ENCODE data around the gene DHRS7. TPM values are rescaled to one million over a fixed set of nuclear protein-coding genes. Genes with fewer than 3 reads are reported as not detected.

The DHRS7 gene
- total and polyA plus RNA-seq, 2 experiments from 2014 or later = 55.0 to 88.9 TPM

GRCh38 chr14:60212503-60213371 is 47.5 kb upstream of the DHRS7 start:
- H3K9me2 ChIP-seq (ENCODE audit: insufficient read depth) = no peaks in the 10 kb centered on the region
- DNase-seq = no peak
- H3K79me2 ChIP-seq (ENCODE audit: insufficient read depth) = no peaks in the 10 kb centered on the region
- no peak overlapping the region for H3K4me2 ChIP-seq (ENCODE audit: unreplicated experiment)
- no peak overlapping the region for H3K27ac ChIP-seq
- H2AFZ ChIP-seq = no peak overlapping the region
- WGBS, 2 experiments (ENCODE audit: low coverage in 1 of 2, low lambda C conversion rate in 2 of 2, missing lambda C conversion rate in 2 of 2) = 38 to 45% methylated on average over 5 of the region's 5 CpGs
- H3K9ac ChIP-seq = no peak overlapping the region
- no peaks in the 10 kb centered on the region for H3K4me1 ChIP-seq (ENCODE audit: insufficient read depth)
- 0 out of 2 replicates have a peak, but pooled peaks cover 3% of the 10 kb centered on the region for H3K27me3 ChIP-seq (replicated peaks; ENCODE audit: insufficient read depth)
- H3K9me3 ChIP-seq (ENCODE audit: low read depth) = no peaks in the 10 kb centered on the region
- H3K36me3 ChIP-seq (ENCODE audit: low read depth) = no peaks in the 10 kb centered on the region
- H3F3A ChIP-seq (ENCODE audit: insufficient read depth) = no peaks in the 10 kb centered on the region
- no peak overlapping the region for H3K4me3 ChIP-seq
- in situ Hi-C loops (cut with MboI) = no loop called here
- TF ChIP-seq EZH2 (IDR thresholded peaks at IDR 0.05; ENCODE audit: insufficient read depth, poor library complexity, severe bottlenecking) = no peak
- TF ChIP-seq EZH2phosphoT487 (IDR thresholded peaks at IDR 0.05; ENCODE audit: insufficient read depth, low read depth) = no peak
- H4K20me1 ChIP-seq (ENCODE audit: insufficient read depth) = no peaks in the 10 kb centered on the region

GRCh38 chr14:60211153-60211552 is 46.0 kb upstream of the DHRS7 start:
- H2AFZ ChIP-seq = no peak overlapping the region
- in situ Hi-C loops (cut with MboI) = no loop called here
- no peak overlapping the region for H3K27ac ChIP-seq
- no peaks in the 10 kb centered on the region for H4K20me1 ChIP-seq (ENCODE audit: insufficient read depth)
- DNase-seq = no peak
- no peaks in the 10 kb centered on the region for H3K4me1 ChIP-seq (ENCODE audit: insufficient read depth)
- H3K4me3 ChIP-seq = no peak overlapping the region
- H3K9ac ChIP-seq = no peak overlapping the region
- H3K27me3 ChIP-seq (replicated peaks; ENCODE audit: insufficient read depth) = 0 out of 2 replicates have a peak, but pooled peaks cover 6% of the 10 kb centered on the region
- no peaks in the 10 kb centered on the region for H3K9me2 ChIP-seq (ENCODE audit: insufficient read depth)
- H3K4me2 ChIP-seq (ENCODE audit: unreplicated experiment) = no peak overlapping the region
- no peaks in the 10 kb centered on the region for H3F3A ChIP-seq (ENCODE audit: insufficient read depth)
- H3K79me2 ChIP-seq (ENCODE audit: insufficient read depth) = no peaks in the 10 kb centered on the region
- no peak for TF ChIP-seq EZH2 (IDR thresholded peaks at IDR 0.05; ENCODE audit: insufficient read depth, poor library complexity, severe bottlenecking)
- no peak for TF ChIP-seq EZH2phosphoT487 (IDR thresholded peaks at IDR 0.05; ENCODE audit: insufficient read depth, low read depth)
- 67 to 80% methylated on average over 3 of the region's 3 CpGs for WGBS, 2 experiments (ENCODE audit: low coverage in 1 of 2, low lambda C conversion rate in 2 of 2, missing lambda C conversion rate in 2 of 2)
- no peaks in the 10 kb centered on the region for H3K36me3 ChIP-seq (ENCODE audit: low read depth)
- H3K9me3 ChIP-seq (ENCODE audit: low read depth) = no peaks in the 10 kb centered on the region

GRCh38 chr14:60210703-60211102 is 45.5 kb upstream of the DHRS7 start:
- Histone ChIP-seq H3K4me2 (ENCODE audit: unreplicated experiment) (no peak overlapping the region), H3K79me2 (ENCODE audit: insufficient read depth) (no peaks in the 10 kb centered on the region), H2AFZ (no peak overlapping the region), H3K27ac (no peak overlapping the region), H4K20me1 (ENCODE audit: insufficient read depth) (no peaks in the 10 kb centered on the region), H3K4me1 (ENCODE audit: insufficient read depth) (no peaks in the 10 kb centered on the region), H3K4me3 (no peak overlapping the region), H3K9ac (no peak overlapping the region), H3K36me3 (ENCODE audit: low read depth) (no peaks in the 10 kb centered on the region), H3K27me3 (replicated peaks; ENCODE audit: insufficient read depth) (0 out of 2 replicates have a peak, but pooled peaks cover 6% of the 10 kb centered on the region), H3K9me3 (ENCODE audit: low read depth) (no peaks in the 10 kb centered on the region), H3K9me2 (ENCODE audit: insufficient read depth) (no peaks in the 10 kb centered on the region), H3F3A (ENCODE audit: insufficient read depth) (no peaks in the 10 kb centered on the region)
- in situ Hi-C loops (cut with MboI) = no loop called here
- no peak for DNase-seq
- TF ChIP-seq EZH2 (IDR thresholded peaks at IDR 0.05; ENCODE audit: insufficient read depth, poor library complexity, severe bottlenecking) (no peak), EZH2phosphoT487 (IDR thresholded peaks at IDR 0.05; ENCODE audit: insufficient read depth, low read depth) (no peak)
- 0% methylated on average over 1 of the region's 1 CpG for WGBS, 2 experiments (ENCODE audit: low coverage in 1 of 2, low lambda C conversion rate in 2 of 2, missing lambda C conversion rate in 2 of 2)

GRCh38 chr14:60206837-60207533 is 41.8 kb upstream of the DHRS7 start:
- in situ Hi-C loops (cut with MboI) = no loop called here
- no peaks in the 10 kb centered on the region for H4K20me1 ChIP-seq (ENCODE audit: insufficient read depth)
- 50 to 53% methylated on average over 6 of the region's 6 CpGs for WGBS, 2 experiments (ENCODE audit: low coverage in 1 of 2, low lambda C conversion rate in 2 of 2, missing lambda C conversion rate in 2 of 2)
- no peaks in the 10 kb centered on the region for H3K4me1 ChIP-seq (ENCODE audit: insufficient read depth)
- H3K9ac ChIP-seq = no peak overlapping the region
- no peak overlapping the region for H2AFZ ChIP-seq
- no peaks in the 10 kb centered on the region for H3K79me2 ChIP-seq (ENCODE audit: insufficient read depth)
- no peak for TF ChIP-seq EZH2 (IDR thresholded peaks at IDR 0.05; ENCODE audit: insufficient read depth, poor library complexity, severe bottlenecking)
- TF ChIP-seq EZH2phosphoT487 (IDR thresholded peaks at IDR 0.05; ENCODE audit: insufficient read depth, low read depth) = no peak
- no peak overlapping the region for H3K27ac ChIP-seq
- H3K4me2 ChIP-seq (ENCODE audit: unreplicated experiment) = no peak overlapping the region
- H3K27me3 ChIP-seq (replicated peaks; ENCODE audit: insufficient read depth) = peaks cover 12% of the 10 kb centered on the region; the same call in 1 of the 2 replicates
- H3F3A ChIP-seq (ENCODE audit: insufficient read depth) = no peaks in the 10 kb centered on the region
- H3K36me3 ChIP-seq (ENCODE audit: low read depth) = no peaks in the 10 kb centered on the region
- H3K9me2 ChIP-seq (ENCODE audit: insufficient read depth) = no peaks in the 10 kb centered on the region
- no peak for DNase-seq
- H3K4me3 ChIP-seq = no peak overlapping the region
- no peaks in the 10 kb centered on the region for H3K9me3 ChIP-seq (ENCODE audit: low read depth)
